ENCODE measurements around the gene TNP1. TPM values are rescaled to one million over a fixed set of nuclear protein-coding genes. Genes with fewer than 3 reads are reported as not detected.
A peak's percentile ranks its signal among the peaks of the same experiment; 100 is the strongest.

Gene TNP1
- total and polyA plus RNA-seq, 3 donors from 2014 or later = 2,101 to 8,033 (median 6,608) TPM

DNA sequence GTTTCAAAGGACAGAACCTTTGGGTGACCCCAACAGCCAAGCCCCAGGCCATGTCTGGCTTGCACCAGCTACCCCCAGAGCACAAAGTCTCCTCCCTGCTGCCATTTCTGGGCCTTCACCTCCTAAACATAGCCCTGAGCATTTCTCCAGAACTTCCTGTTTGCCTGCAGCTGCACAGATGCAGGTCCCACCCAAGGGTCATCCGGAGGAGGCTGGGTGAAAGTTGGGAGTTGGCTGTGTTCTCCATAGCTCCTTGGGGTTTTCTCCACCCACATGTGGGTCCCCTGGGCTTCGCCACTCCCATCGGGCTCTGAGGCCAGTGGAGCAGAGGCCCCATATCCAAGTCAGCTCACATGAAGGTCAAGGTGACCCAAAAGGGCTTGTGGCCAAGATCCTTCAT is 4.3 kb downstream of the TNP1 start:
- Histone ChIP-seq H3K27ac (peak overlapping the region in 1 of 2 donors; percentile 11), H3K9me3 (no peaks in the 10 kb centered on the region), H3K27me3 (no peaks in the 10 kb centered on the region), H3K4me1 (peaks cover 27% of the 10 kb centered on the region), H3K4me3 (no peak overlapping the region), H3K36me3 (ENCODE audit: low read depth, missing control alignments) (no peaks in the 10 kb centered on the region)
- WGBS, 2 donors = 39 to 46% methylated on average over 3 of the region's 3 CpGs
- intact Hi-C loops (cut with DNase I; ENCODE audit: low total_unique reads) = no loop called here
- TF ChIP-seq, protein P1, sequence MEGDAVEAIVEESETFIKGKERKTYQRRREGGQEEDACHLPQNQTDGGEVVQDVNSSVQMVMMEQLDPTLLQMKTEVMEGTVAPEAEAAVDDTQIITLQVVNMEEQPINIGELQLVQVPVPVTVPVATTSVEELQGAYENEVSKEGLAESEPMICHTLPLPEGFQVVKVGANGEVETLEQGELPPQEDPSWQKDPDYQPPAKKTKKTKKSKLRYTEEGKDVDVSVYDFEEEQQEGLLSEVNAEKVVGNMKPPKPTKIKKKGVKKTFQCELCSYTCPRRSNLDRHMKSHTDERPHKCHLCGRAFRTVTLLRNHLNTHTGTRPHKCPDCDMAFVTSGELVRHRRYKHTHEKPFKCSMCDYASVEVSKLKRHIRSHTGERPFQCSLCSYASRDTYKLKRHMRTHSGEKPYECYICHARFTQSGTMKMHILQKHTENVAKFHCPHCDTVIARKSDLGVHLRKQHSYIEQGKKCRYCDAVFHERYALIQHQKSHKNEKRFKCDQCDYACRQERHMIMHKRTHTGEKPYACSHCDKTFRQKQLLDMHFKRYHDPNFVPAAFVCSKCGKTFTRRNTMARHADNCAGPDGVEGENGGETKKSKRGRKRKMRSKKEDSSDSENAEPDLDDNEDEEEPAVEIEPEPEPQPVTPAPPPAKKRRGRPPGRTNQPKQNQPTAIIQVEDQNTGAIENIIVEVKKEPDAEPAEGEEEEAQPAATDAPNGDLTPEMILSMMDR (IDR thresholded peaks at IDR 0.05) = no peak
- TF ChIP-seq POLR2A (IDR thresholded peaks at IDR 0.05) = no peak
- peak; percentile 68 for DNase-seq

DNA sequence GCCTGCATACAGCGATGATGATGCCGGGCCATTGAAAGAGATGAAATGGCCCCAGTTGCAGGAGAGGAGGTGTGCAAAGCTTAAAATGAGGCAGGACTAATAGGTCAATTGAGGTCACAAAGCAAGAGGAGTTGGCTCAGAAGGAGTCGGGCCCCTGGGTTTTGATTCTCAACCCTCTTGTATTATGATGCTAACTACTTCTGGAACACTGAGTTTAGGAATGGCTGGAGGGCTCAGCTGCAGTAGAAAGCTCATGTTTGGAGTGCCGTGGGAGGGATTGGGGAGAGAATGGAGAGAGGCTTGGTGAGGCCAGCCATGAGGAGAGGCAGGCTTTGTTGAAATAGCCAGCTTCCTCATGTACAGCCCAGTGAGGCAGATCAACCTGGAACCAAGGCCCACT is 4.8 kb downstream of the TNP1 start:
- intact Hi-C loops (cut with DNase I; ENCODE audit: low total_unique reads) = no loop called here

DNA sequence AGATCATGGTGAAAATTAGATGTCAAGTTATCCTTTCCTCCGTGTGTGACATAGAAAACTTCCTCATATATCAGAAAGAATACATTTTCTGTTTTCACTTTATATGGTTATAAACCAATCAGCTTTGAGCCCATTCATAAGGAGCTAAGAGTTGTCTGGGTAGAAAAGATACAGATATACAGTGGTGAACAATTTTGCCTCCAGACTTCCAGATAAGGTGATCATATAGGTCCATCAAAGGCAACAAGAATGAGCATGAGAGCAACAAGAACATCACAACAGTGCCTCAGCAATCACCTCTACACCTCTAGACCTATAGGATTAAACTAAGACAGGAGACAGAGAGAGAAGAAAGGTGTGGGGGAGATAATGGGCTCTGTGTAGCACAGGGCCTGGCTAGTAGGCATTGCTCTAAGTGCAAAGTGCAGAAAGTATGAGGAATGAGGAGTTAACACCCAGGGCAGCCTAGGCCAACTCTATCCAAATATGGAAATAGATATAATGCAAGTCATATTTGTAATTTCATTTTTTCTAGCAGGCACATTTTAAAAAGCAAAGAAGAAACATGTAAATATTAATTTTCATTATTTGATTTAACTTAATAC is 8.3 kb downstream of the TNP1 start:
- DNase-seq = no peak
- Histone ChIP-seq H3K4me1 (peaks cover 26% of the 10 kb centered on the region), H3K27me3 (no peaks in the 10 kb centered on the region), H3K36me3 (ENCODE audit: low read depth, missing control alignments) (no peaks in the 10 kb centered on the region), H3K9me3 (no peaks in the 10 kb centered on the region), H3K4me3 (no peak overlapping the region), H3K27ac (no peak overlapping the region)
- intact Hi-C loops (cut with DNase I; ENCODE audit: low total_unique reads) = no loop called here
- 73 to 86% methylated on average over 1 of the region's 1 CpG for WGBS, 2 donors
- no peak for TF ChIP-seq POLR2A (IDR thresholded peaks at IDR 0.05)
- TF ChIP-seq, protein P1 (IDR thresholded peaks at IDR 0.05) = no peak

More for the DNA sequence above, 4.8 kb downstream of the TNP1 start:
- DNase-seq = no peak
- H3K4me3 ChIP-seq = no peak overlapping the region
- H3K9me3 ChIP-seq = no peaks in the 10 kb centered on the region
- no peak overlapping the region for H3K27ac ChIP-seq
- H3K27me3 ChIP-seq = no peaks in the 10 kb centered on the region
- H3K4me1 ChIP-seq = peaks cover 31% of the 10 kb centered on the region
- no peak for TF ChIP-seq POLR2A (IDR thresholded peaks at IDR 0.05)
- TF ChIP-seq, protein P1 (IDR thresholded peaks at IDR 0.05) = no peak
- no peaks in the 10 kb centered on the region for H3K36me3 ChIP-seq (ENCODE audit: low read depth, missing control alignments)
- 75 to 79% methylated on average over 4 of the region's 4 CpGs for WGBS, 2 donors

DNA sequence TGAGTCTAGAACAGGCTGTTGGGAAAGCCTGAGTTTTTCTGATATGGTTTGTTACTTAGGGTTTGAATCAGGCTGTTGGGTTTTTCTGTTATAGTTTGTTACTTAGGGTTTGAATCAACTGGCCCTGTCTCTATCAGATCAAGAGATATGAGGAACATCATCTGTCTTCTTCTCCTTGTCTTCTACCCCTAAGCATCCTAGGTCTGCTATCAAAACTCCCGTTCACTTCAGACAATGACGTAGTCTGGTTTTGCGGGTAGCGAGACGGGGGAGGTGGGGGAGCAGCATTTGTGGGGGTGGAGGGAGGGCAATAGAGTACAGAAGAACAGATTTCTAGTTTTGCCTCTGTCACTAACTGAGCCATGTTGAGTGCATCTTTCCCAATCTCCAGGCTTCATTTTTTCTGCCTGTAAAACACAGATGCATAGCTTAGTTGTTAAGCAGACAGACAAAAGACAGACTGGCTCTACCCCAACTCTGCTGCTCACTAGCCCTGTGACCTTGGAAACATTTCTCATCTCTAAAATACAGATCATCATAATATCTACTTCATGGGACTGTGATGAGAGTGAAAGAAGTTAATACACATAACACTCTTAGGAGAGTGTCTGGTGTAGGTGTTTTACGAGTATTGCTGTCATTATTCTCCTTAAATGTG is 9.1 kb downstream of the TNP1 start:
- Histone ChIP-seq H3K36me3 (ENCODE audit: low read depth, missing control alignments) (no peaks in the 10 kb centered on the region), H3K9me3 (no peaks in the 10 kb centered on the region), H3K4me1 (peaks cover 18% of the 10 kb centered on the region), H3K27ac (peak overlapping the region; percentile 68 to 82), H3K4me3 (no peak overlapping the region), H3K27me3 (no peaks in the 10 kb centered on the region)
- peak; percentile 21 for DNase-seq
- intact Hi-C loops (cut with DNase I; ENCODE audit: low total_unique reads) = no loop called here
- 81 to 86% methylated on average over 6 of the region's 6 CpGs for WGBS, 2 donors
- no peak for TF ChIP-seq POLR2A (IDR thresholded peaks at IDR 0.05)
- TF ChIP-seq, protein P1 (IDR thresholded peaks at IDR 0.05) = no peak

Data from testis (tissue), 3 donors.